NOMO-1 (cell line): ENCODE results near the gene SLC22A5.
"Not testable (repeated sequence)": the region's sequence is repeated elsewhere in the genome, so short reads cannot be mapped to it uniquely, and the experiment has no call there.

Source experiments
- DNase-seq, 2 experiments: peaks; one replicate each; lab custom pipeline; 2025; ENCODE audit not compliant: unreplicated experiment in 2 of 2; lab: John Stamatoyannopoulos, UW

SLC22A5 gene

DNA sequence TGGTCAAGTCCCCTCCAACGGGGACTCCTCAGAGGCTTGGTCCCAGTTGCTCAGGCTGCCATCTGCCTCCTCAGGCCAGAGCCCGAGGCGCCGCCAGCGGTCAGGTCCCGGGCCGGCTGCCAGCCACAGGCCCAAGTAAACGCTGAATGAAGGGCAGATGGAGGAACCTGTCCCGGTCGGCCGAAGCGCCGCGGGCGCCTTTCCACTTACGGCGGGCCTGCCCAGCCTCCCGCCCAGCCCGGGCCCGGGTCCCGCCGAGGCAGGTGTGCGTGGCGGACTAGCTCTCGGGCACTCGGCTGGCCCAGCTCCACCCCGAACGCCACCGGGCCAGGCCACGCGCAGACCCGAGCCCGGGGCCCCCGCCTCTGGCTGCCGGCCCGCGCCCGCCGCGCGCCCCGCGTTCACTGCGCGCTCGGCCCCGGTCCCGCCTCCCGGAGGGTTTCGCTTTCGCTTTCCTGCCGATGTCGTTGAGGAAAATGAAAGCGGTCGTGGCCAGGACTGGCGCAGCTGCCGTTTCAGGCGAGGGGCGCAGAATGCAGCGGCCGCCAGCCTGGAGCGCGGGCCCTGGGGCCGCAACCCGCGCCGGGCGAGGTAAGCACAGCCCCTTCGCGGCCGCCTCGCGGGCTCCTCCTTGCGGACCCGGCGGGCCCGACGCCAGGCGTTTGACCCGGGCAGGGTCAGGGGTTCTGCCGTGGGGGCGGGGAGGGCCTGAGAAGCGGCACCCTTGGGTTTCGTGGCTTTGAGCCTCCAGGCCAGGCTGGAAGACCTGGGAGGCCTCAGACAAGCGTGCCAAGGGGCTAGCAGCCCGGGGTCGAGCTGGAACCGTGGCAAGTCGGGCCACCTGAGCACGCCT, 41.2 kb downstream of the SLC22A5 start:
- DNase-seq = peak; percentile 63 to 86

DNA sequence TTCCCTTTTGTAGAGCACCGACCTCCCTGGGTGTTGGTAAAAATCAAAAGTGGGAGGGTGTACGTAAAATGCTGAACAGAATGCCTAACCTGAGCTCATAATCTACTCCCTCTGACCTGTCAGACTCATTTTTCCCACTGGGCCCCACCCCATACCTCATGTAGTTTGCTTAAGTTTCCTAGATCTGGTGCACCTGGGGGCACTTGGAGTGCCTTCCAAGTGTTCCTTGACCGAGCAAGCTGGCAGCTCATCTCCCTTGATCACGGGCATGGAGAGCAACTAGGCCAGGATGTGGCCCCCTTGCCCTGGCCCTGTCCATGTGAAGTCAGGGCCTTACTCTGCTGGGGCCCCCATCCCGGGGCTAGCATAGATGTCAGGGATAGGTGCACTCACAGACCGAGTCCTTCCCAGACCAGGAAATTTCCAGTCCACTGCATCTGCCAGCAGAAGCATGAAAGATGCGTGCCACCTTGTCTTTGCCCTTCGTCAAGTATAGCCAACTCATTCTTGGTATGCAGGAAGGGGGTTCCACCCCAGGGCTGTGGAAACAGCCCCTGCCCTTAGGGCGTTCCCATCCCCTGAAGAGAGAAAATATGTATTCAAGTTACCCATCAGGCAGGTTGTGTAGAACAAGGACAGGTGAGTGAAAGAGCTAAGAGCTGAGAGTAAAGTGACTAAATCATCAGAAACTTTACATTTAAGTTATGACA, 41.9 kb downstream of the SLC22A5 start:
- DNase-seq = no peak

DNA sequence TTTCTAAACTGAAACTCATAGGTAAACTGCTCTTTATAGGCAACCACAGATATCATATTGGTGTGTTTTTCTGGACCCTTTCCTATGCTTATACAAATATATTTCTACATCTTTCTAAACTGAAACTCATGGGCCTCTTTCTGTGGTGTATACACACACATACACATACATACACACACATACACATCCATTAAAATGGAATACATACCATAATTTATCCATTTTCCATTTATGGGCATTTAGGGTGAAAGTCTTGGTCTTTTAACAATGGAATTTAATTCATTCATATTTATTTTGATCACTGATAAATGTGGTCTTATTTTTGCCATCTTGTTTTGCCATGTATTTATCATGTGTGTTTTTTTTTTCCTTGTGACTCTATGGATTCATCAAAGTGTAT, 44.1 kb downstream of the SLC22A5 start:
- DNase-seq = no peak

DNA sequence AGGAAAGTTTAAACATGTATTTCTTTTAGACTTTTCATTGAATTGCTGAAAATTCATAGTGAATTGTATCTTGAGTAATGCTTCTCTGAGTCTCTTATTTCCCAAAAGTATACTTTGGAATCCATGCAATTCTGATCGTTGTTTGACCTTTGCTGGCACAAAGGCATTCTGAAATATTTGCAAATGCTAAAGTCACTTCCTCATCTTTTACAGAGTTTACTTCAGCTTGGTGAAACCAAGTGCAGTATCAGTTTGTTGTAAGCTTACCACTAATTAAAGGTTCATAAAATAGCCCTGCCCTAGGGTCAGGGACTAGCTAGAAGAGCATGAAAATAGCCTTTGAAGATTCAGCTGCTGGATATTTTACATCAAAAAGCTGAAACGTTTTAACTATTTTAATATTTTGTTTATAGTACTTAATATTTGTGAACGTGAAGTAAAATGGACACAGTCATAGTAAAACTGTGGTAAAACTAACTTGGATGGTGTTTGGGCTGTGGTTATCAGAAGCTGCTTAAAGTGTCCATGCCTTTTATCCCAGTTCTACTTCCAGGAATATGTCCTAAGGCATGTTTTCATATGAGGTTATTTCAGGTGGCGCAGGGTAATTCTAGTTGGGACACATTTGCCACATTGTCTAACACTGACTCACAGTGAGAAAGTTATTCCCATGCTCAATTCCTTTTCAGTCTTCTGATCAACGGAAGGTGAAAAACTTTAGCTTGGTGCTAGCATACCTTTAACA, 45.3 kb downstream of the SLC22A5 start:
- DNase-seq = peak; percentile 43 to 71

DNA sequence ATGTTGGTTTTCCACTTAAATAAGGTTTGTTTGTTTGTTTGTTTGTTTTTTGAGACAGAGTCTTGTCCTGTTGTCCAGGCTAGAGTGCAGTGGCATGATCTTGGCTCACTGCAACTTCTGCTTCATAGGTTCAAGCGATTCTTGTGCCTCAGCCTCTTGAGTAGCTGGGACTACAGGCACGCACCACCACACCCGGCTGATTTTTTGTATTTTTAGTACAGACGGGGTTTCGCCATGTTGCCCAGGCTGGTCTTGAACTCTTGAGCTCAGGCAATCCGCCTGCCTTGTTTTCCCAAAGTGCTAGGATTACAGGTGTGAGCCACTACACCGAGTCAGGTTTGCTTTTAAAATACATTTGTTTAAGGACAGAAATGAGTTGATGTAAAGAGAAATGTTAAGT, 46.0 kb downstream of the SLC22A5 start:
- not testable (repeated sequence) for DNase-seq

DNA sequence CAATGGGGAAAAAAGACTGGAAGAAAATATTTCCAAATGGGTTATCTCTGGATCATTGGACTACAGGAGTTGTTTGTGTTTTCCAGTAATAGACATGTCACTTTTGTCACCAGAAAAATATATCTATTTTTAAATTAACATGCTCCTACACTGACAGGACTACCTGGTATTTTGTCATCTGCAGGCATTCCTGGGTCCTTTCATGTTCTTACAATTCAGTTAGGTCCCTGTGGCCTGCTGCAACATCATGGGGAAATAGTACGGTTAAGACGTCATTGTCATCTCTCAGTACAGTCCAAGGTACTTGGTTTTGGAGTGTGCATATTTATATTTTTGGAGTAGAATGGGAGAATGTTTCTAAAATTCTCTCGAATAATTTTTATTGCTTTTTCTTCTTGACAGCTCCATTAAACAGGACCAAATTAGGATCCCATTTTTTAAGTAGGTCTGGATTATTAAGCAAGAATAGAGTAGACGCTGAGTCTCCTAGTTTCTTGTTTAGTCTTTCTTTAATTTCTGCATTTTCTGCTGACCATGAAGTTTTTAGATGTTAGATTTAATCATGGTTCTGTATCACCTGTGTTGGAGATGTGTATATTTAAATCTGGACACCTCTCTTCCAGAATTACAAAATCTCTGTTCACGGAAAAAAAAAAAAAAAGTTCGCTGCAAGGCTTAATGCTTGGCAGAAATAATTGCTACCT, 46.9 kb downstream of the SLC22A5 start:
- DNase-seq = no peak

DNA sequence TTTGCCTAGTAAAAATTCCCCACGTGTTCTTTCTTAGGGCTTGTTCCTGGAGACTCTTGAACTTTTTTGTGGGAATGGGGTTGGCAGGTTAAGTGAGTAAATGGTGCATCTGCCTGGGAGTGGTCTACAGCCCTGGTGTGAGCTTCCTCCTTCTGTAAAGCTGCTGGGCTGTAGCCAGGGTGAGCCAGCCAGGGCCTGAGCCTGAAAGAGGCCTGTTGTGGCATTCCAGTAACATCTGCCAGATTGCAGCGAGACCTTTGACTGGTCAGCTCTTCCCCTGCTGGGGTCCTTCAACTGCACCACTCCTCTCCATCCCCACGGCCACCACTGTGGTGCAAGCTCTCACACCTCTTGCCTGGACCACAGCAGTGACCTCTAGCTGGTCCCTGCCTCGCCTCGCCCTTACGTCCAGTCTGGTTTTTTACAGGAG, 47.5 kb downstream of the SLC22A5 start:
- no peak for DNase-seq

DNA sequence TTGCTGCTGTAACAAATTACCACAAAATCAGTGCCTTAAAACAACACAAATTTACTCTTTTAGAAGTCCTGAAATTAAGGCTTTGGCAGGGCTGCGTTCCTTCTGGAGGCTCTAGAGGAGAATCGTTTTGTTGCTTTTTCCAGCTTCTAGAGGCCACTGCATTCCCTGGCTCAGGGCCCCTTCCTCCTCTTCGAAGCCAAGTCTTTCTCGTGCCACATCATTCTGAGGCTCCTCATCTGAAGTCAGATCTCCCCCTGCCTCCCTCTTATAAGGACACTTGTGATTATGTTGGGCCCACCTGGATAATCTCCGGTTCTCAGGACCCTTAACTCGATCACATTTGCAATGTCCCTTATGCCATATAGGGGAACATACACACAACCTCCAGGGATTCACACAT, 48.0 kb downstream of the SLC22A5 start:
- DNase-seq = no peak

DNA sequence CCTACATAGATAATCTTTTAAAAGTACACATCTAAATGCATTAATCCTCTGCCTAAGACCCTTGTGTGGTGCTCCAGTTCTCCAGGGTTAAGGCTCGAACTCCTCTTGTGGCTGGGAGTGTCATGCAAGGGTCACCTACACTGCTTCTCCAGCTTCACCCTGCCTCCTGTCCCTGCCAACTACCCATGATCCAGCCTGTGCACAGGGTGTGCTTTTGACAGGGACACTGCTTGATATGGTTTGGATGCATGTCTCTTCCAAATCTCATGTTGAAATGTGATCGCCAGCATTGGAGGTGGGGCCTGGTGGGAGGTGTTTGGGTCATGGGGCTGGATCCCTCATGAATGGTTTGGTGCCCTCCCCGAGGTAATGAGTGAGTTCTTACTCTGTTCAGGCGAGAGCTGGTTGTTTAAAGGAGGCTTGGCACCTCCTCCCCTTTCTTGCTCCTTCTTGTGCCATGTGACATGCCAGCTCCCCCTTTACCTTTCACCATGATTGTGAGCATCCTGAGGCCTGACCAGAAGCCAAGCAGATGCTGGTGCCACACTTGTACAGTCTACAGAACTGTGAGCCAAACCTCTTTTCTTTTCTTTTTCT, 48.5 kb downstream of the SLC22A5 start:
- DNase-seq = no peak

DNA sequence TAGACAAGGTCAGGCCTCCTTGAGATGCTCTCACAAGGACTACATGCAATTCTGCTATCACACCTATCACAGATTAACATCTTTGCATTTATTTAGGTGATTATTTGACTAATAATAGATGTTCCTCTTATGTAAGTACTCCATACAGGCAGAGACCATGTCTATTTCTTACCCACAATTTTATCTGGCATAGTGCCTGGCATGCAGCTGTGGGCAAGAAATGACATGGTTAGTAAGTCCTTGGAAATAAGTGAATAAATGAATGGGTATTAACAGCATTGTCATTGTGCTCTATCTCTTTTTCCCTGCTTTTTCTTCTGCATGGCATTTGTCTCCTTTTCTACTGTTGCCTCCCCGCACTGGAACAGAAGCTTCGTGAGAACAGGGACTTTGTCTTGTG, 49.4 kb downstream of the SLC22A5 start:
- DNase-seq = no peak

DNA sequence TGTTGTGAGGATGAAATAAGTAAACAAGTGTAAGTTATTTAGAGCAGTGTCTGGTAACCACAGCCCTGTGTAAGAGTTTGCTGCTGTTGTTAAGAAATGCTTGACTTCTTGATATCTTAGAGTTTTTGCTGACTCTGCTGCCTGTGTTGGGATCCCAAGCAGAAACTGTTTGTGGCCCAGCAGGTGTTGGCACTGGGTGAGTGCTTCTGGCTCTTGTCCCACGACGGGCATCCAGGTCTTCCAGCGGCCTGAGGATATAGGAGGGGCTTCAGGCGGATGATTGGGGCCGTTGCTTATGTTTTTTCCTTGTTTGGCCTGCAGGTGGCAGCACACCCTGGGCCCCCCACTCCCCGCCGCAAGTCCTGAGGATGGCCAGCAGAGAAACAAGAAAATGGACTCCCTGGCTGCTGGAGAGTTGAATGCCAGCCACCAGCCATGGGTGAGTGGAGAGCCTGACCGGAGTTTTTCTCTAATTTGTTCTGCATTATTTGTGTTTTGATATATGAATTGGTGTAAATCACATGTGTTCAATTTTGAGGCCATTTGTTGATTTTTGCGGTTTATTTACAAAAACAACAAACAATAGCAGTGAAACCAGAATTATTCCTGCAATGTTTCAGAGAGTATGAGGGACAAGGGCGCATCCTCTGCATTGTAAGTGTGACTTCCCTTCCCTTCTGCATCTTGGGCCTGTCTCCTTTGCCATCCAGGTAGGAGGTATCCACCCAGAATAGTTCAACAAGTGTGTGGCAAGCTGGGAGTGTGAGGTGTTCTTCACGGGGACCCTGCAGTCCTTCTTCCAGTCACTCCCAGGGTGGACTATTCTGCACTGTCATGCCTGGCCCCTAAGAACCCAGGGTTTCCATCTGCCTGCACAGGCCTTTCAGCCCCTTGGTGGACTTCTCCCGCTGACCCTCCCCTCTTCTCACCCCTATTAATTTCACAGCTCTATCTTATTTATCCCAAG, 50.3 kb downstream of the SLC22A5 start:
- peak; percentile 75 to 76 for DNase-seq

DNA sequence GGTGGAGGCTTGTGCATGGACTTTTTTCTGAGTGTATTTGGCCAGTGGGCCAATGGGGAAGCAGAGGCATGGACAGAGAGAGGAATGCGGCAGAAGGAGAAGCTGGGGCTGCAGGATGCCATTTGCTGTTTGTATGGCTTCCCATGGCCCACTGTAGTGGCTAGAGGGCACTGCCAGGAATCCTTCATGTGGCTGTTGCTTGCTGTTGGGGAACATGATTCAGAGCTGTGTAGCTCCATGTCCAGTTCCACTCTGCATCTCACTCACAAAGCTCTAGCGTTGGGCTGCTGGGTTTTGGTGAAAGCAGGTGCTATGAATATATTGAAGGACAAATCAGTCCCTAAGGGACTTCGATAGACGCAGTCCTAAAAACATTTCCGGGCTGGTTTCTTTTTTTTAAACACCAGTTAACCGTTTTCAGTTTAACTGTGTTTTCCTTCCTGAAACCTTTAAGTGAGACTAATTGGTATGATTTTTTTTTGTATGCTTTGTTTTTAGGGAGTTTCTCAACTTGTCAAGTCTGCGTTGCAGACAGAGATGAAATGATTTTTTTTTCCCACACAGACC, 51.3 kb downstream of the SLC22A5 start:
- DNase-seq = peak in 1 of 2 experiments; percentile 67

DNA sequence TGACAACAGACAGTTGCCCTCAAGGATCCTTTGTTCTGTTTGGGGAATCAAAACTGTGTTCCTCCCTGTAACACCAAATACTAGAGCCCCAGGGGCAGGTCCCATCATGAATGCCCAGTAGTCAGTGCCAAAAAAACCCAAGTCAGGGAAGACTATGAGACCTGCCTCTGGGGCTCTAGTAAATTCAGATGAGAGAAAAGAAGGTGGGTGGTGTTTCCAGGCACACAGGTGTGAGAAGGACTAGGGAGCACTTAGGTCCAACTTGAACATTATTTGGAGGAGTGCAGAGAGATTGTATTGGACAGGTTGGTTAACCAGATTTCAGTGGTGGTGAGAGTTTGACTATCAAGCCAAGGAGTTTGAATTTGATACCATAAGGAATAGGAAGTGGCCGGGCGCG, 52.0 kb downstream of the SLC22A5 start:
- DNase-seq = no peak

DNA sequence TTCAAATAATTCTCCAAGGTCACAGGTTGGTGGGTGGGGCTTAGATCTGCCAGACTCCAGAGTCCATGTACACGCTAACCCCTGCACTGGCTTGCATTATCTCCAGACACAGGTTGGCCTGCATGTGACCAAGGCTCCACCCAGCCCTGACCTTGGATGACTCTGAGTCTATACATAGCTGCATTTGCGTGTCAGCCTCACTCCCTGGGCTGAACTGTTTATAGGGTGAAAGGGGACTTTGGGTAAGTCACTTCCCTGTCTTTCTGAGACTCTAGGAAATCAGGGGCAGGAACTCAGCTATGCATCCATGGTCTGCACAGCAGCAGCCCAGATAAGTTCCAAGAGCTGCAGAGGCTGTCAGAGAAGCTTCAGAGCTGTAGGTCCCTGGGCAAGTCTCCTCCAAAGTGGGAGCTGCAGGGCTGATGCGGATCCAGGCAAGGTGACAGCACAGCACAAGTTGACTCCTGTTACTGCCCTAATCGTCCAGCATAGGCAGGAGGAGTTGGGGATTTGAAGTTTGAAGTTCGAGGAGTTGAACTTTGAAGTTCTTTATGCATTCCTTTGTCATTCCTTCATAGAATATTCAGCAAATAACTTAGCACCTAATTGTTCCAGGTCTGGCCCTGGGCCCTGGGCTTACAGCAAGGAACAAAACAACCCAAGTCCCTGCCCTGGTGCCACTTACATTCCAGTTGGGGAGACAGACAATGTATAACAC, 53.4 kb downstream of the SLC22A5 start:
- peak; percentile 87 to 93 for DNase-seq

DNA sequence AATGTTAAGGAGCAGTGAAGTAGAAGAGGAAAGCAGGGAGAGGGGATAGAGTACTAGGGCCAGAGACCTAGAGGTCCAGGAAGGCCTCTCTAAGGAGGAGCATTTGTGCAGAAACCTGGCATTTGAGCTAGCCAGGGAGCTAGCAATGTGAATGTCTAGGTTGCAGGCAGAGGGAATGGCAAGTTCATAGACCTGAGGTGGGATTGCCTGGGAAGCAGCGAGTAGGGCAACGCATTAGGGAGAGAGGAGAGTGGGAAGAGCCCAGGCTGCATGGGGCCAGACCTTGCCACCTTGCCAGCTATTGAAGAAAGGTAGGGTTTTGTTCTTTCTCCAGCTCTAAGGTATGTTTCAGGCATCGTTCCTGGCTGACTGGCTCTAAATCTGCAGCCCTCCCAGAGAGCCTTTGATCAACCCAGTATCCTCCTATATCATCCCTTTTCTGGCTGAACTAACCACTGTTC, 54.0 kb downstream of the SLC22A5 start:
- no peak for DNase-seq

DNA sequence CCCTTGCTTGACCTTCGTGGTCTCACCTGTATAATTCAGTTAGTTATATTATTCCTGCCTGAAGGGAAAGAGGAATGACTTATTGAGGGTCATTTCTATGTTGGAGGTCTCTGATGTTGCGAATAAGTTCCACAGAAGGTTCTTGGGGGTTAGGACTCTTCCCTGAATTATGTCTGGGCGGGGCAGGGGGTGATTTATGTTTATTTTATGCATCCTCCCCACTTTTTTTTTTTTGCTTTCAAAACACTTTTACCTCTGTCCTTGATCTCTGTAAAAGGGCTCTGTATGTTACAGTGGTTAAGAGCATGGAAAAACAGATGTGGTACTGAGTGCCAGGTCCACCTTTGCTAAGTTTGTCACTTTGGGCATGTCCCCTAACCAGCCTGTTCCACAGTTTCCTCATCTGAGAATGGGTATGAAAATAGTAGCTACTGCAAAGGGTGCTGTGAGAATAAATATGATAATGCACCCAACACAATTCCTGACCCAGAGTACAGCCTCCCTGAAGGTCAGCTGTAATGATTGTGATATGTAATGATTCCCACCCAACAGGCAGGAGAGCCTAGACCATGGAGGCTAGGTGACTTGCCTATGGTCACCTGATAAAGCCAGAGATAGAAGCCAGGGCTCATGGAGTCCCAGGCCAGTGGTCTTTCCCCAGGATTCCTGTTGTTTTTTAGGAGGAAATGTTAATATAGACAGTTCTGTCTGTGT, 54.8 kb downstream of the SLC22A5 start:
- DNase-seq = no peak
